ENCODE measurements around the gene F2R. TPM values are rescaled to one million over a fixed set of nuclear protein-coding genes. Genes with fewer than 3 reads are reported as not detected.

The F2R gene
- total and polyA plus RNA-seq, 2 donors (not counting 3 experiments of a cell fraction or from before 2014, with no cell fraction given): 342 to 599 TPM

DNA sequence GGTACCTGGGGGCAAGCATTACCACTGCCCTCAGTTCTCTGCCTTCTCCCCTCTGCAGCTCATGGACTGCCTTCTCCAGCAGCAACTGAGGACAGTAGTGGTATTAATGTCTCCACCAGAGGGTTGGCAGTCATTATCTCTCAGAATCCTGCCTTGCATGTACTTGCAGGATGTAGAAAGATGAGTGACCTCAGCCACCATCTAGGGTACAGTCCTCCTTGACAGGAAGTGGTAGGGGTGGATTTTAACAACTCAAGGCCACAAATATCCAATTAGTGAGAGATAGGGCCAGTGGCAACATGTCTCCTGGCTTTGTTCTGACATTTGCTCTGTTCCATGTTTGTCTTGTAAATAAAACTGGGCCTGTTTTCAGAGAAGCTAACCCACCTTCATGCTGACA lies 47.2 kb downstream of the F2R start:
- H3K79me2 ChIP-seq (ENCODE audit: control insufficient read depth, insufficient read depth, low read length): no peaks in the 10 kb centered on the region
- TF ChIP-seq MYC (IDR thresholded peaks at IDR 0.05; ENCODE audit: low read depth, low read length) (no peak), FOS (IDR thresholded peaks at IDR 0.05; ENCODE audit: borderline replicate concordance, insufficient read depth, low read length) (no peak), POLR2A (IDR thresholded peaks at IDR 0.05; ENCODE audit: low read depth, low read length) (no peak), JUN (IDR thresholded peaks at IDR 0.05; ENCODE audit: borderline replicate concordance, insufficient read depth, insufficient read length, low read depth) (no peak), GATA2 (IDR thresholded peaks at IDR 0.05; ENCODE audit: insufficient read depth, insufficient read length, low read depth, low read length) (no peak), POLR2AphosphoS5 (IDR thresholded peaks at IDR 0.05; ENCODE audit: insufficient read depth, low read depth, low read length) (no peak), EZH2 (IDR thresholded peaks at IDR 0.05; ENCODE audit: borderline replicate concordance, low read depth, low read length, severe bottlenecking) (no peak)
- TF ChIP-seq, protein P1, sequence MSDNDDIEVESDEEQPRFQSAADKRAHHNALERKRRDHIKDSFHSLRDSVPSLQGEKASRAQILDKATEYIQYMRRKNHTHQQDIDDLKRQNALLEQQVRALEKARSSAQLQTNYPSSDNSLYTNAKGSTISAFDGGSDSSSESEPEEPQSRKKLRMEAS (IDR thresholded peaks at IDR 0.05; ENCODE audit: insufficient read depth, insufficient read length): no peak
- TF ChIP-seq, protein P2, sequence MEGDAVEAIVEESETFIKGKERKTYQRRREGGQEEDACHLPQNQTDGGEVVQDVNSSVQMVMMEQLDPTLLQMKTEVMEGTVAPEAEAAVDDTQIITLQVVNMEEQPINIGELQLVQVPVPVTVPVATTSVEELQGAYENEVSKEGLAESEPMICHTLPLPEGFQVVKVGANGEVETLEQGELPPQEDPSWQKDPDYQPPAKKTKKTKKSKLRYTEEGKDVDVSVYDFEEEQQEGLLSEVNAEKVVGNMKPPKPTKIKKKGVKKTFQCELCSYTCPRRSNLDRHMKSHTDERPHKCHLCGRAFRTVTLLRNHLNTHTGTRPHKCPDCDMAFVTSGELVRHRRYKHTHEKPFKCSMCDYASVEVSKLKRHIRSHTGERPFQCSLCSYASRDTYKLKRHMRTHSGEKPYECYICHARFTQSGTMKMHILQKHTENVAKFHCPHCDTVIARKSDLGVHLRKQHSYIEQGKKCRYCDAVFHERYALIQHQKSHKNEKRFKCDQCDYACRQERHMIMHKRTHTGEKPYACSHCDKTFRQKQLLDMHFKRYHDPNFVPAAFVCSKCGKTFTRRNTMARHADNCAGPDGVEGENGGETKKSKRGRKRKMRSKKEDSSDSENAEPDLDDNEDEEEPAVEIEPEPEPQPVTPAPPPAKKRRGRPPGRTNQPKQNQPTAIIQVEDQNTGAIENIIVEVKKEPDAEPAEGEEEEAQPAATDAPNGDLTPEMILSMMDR (IDR thresholded peaks at IDR 0.05; ENCODE audit: extremely low read depth in 1 of 2, insufficient read depth in 1 of 2, low read depth in 1 of 2, low read length in 2 of 2): no peak
- FAIRE-seq (no peak), DNase-seq (ENCODE audit: low read depth, low spot score) (no peak)
- H3K9me3 ChIP-seq (replicated peaks; ENCODE audit: control insufficient read depth, insufficient read depth, low read length): no peaks in the 10 kb centered on the region
- H3K27ac ChIP-seq (ENCODE audit: insufficient read depth, low read depth, low read length): no peak overlapping the region
- H3K9ac ChIP-seq (replicated peaks; ENCODE audit: extremely low read depth, insufficient read depth, low read length): no peak overlapping the region
- no peaks in the 10 kb centered on the region for H3K27me3 ChIP-seq (ENCODE audit: control insufficient read depth in 2 of 2, insufficient read depth in 2 of 2, low read length in 2 of 2)
- dilution Hi-C loops (cut with MboI; ENCODE audit: extremely low pct_ligation_motif_present, low sequenced_read_pairs): no loop called here
- H3K36me3 ChIP-seq (ENCODE audit: control insufficient read depth in 2 of 2, extremely low read depth in 1 of 2, insufficient read depth in 2 of 2, low read length in 2 of 2): no peaks in the 10 kb centered on the region
- H3K9me1 ChIP-seq (replicated peaks; ENCODE audit: control insufficient read depth, extremely low read depth, insufficient read depth, low read length): no peaks in the 10 kb centered on the region
- no peak overlapping the region for H3K4me2 ChIP-seq (ENCODE audit: insufficient read depth, low read length)
- POLR2A ChIA-PET: no interaction called here
- intact Hi-C loops (cut with micrococcal nuclease): no loop called here
- H2AFZ ChIP-seq (ENCODE audit: low read depth, low read length): no peak overlapping the region
- CTCF ChIA-PET: interaction anchor here (0.9 to 2.1 kb wide), 3 partner anchors 11 to 25 kb away, joined by 3 to 10 read pairs (median 3); no protein-coding TSS in a partner anchor
- no TSS peak for BruUV-seq (replicated peaks)
- no peaks in the 10 kb centered on the region for H4K20me1 ChIP-seq (replicated peaks; ENCODE audit: control insufficient read depth, extremely low read depth, insufficient read depth, low read length)
- no peak overlapping the region for H3K4me3 ChIP-seq (replicated peaks in 1 of 3; ENCODE audit: insufficient read depth in 1 of 3, low read depth in 1 of 3, low read length in 3 of 3)
- peaks cover 7% of the 10 kb centered on the region for H3K4me1 ChIP-seq (ENCODE audit: control insufficient read depth, extremely low read depth, insufficient read depth, low read length)

All from endothelial cell of umbilical vein (primary cell).